Heart left ventricle (tissue), 16 donors: ENCODE results near the gene NUMB. TPM values are rescaled to one million over a fixed set of nuclear protein-coding genes. Genes with fewer than 3 reads are reported as not detected.

ENCODE experiments used
- ATAC-seq, 4 donors: fragments of 200-7000 bp; cut with Tn5 transposase; one replicate each; pipeline ENCODE4 v1.9.1; 2020 to 2022; ENCODE audit warnings: moderate library complexity in 4 of 4, mild to moderate bottlenecking in 3 of 4, moderate number of reproducible peaks in 1 of 4
- DNase-seq, 5 donors: peaks; one replicate each; pipeline ENCODE4 v3.0.0-alpha.2; 2020
- H3K27ac ChIP-seq, 12 donors: fragments of 200-600 bp; sonication (generic) in 4 of 12; one replicate each; pipeline versions ENCODE4 v1.5.0 to v1.8.0; 2016 to 2022; ENCODE audit warnings: mild to moderate bottlenecking in 2 of 12
- H3K27me3 ChIP-seq, 9 donors: fragments of 200-600 bp; sonication (generic) in 2 of 9; one replicate each; pipeline versions ENCODE4 v1.5.1 to v1.8.0; 2016 to 2022; ENCODE audit warnings: mild to moderate bottlenecking in 3 of 9
- H3K36me3 ChIP-seq, 9 donors: fragments of 200-600 bp; sonication (generic) in 2 of 9; one replicate each; pipeline versions ENCODE4 v1.5.0 to v1.8.0; 2018 to 2022; ENCODE audit warnings: mild to moderate bottlenecking in 2 of 9
- H3K4me1 ChIP-seq, 12 donors: fragments of 200-600 bp; sonication (generic) in 4 of 12; one replicate each; pipeline versions ENCODE4 v1.5.0 to v1.8.0; 2016 to 2022; ENCODE audit warnings: mild to moderate bottlenecking in 3 of 12
- H3K4me3 ChIP-seq, 12 donors: fragments of 200-600 bp; sonication (generic) in 4 of 12; one replicate each; pipeline versions ENCODE4 v1.5.0 to v1.8.0; 2017 to 2022; ENCODE audit warnings: mild to moderate bottlenecking in 9 of 12, moderate library complexity in 4 of 12
- H3K9me3 ChIP-seq, 12 donors: fragments of 200-600 bp; sonication (generic) in 4 of 12; one replicate each; pipeline versions ENCODE4 v1.5.0 to v1.8.0; 2016 to 2022; ENCODE audit warnings: mild to moderate bottlenecking in 1 of 12
- POLR2A ChIP-seq, 2 donors: fragments of 450-650 bp; IDR thresholded peaks; one replicate each; pipeline ENCODE4 v1.6.1; 2017; ENCODE audit warnings: antibody characterized with exemption in 2 of 2, mild to moderate bottlenecking in 2 of 2, moderate library complexity in 2 of 2
- WGBS, 4 donors: extraction: QIAGEN DNeasy Blood & Tissue Kit in 2 of 4; methylation state at CpG; one replicate each; pipeline versions ENCODE4 v1.1.5 to v1.1.7; 2013 to 2018; 5-methylcytosine and 5-hydroxymethylcytosine counted together
- intact Hi-C, 10 donors: fragments of 100-400 bp; cut with DNase I; formaldehyde crosslinking; loops; one replicate each; pipeline versions ENCODE4 v1.11.1 to v1.14.2; 2022
- polyA plus RNA-seq, 2 donors: library from polyadenylated mRNA; stranded (reverse); fragments of 200-250 nt; gene quantifications; one replicate each; pipeline ENCODE4 v1.2.3, GENCODE V29; 2013
- total RNA-seq, 9 donors: library from RNA; depleted of rRNA in 2 of 9; stranded (reverse); fragments of >200 nt in 2 of 9; fragmentation: NEBNext Ultra II Directional in 3 of 9; extraction: Animal tissue kit (Norgen Biotek cat#: 25700) in 3 of 9; gene quantifications; one replicate each; pipeline versions ENCODE4 v1.1.0 to v1.2.4, GENCODE V29; 2016 to 2023
- TF ChIP-seq, protein P1 (sequence below), 12 donors: fragments of 200-600 bp; sonication (generic) in 4 of 12; IDR thresholded peaks; one replicate each; pipeline versions ENCODE4 v1.5.0 to v1.8.0; 2018 to 2022; ENCODE audit warnings: antibody characterized with exemption in 12 of 12, mild to moderate bottlenecking in 5 of 12
- donor health status: ischemic (EF 13 %, LVEDD 7.1; RV severe dilation, severe dysfunction).
- donor health status: healthy with polysubstance abuse.
- donor health status: DM: no; HTN: yes; CAD: no.
- donor health status: DM: no; HTN: no; CAD: no.
- donor health status: ischemic (EF 25% LVEDD 6.9; RV normal size, moderate dysfunction).
- donor health status: ischemic (EF 25% LVEDD 5.7; RV mildly dilated, moderate dysfunction).
- donor health status: healthy.
- donor health status: DM: yes; HTN: yes; CAD: no.
- donor health status: ischemic (EF 35%, LVEDD 5.7; RV mildly dilated, moderate dysfunction).
- donor health status: nonischemic (EF 11% LVEDD 7.7; RV severe dilation, severe dysfunction).
- donor health status: DM: yes; HTN: yes; CAD: no.
- donor health status: PGD.
- donor health status: ischemic (EF 29% LVEDD 5.4; RV normal size, mild dysfunction).
- donor health status: nonischemic (EF 23%, LVEDD 6.1; RV moderate dilation, normal function).

The NUMB gene
- total and polyA plus RNA-seq, 11 donors, result 18.2 to 59.1 (median 34.9) TPM

- no peak overlapping the region for H3K27ac ChIP-seq
- H3K4me3 ChIP-seq, result no peak overlapping the region
- H3K9me3 ChIP-seq, result no peaks in the 10 kb centered on the region
- no peaks in the 10 kb centered on the region for H3K27me3 ChIP-seq
- ATAC-seq, result no peak
- no peak for DNase-seq
- peaks cover 0 to 15% (median 10%) of the 10 kb centered on the region in 12 donors for H3K4me1 ChIP-seq
- 94 to 100% (median 98%) methylated on average over 3 of the region's 3 CpGs for WGBS, 4 donors
- peaks cover 0 to 7% (median 0%) of the 10 kb centered on the region in 9 donors for H3K36me3 ChIP-seq
- TF ChIP-seq, protein P1, sequence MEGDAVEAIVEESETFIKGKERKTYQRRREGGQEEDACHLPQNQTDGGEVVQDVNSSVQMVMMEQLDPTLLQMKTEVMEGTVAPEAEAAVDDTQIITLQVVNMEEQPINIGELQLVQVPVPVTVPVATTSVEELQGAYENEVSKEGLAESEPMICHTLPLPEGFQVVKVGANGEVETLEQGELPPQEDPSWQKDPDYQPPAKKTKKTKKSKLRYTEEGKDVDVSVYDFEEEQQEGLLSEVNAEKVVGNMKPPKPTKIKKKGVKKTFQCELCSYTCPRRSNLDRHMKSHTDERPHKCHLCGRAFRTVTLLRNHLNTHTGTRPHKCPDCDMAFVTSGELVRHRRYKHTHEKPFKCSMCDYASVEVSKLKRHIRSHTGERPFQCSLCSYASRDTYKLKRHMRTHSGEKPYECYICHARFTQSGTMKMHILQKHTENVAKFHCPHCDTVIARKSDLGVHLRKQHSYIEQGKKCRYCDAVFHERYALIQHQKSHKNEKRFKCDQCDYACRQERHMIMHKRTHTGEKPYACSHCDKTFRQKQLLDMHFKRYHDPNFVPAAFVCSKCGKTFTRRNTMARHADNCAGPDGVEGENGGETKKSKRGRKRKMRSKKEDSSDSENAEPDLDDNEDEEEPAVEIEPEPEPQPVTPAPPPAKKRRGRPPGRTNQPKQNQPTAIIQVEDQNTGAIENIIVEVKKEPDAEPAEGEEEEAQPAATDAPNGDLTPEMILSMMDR (IDR thresholded peaks at IDR 0.05), result no peak
- TF ChIP-seq POLR2A (IDR thresholded peaks at IDR 0.05), result no peak
- intact Hi-C loops, result no loop called here
Measured at GRCh38 chr14:73265721-73266046, 192.7 kb downstream of the NUMB start.

- H3K4me3 ChIP-seq, result no peak overlapping the region
- DNase-seq (no peak), ATAC-seq (no peak)
- no peaks in the 10 kb centered on the region for H3K9me3 ChIP-seq
- 83 to 90% (median 88%) methylated on average over 17 to 18 of the region's 18 CpGs for WGBS, 4 donors
- intact Hi-C loops, result no loop called here
- H3K4me1 ChIP-seq, result peaks cover 0 to 12% (median 8%) of the 10 kb centered on the region in 12 donors
- H3K27me3 ChIP-seq, result no peaks in the 10 kb centered on the region
- no peak for TF ChIP-seq POLR2A (IDR thresholded peaks at IDR 0.05)
- H3K27ac ChIP-seq, result no peak overlapping the region
- H3K36me3 ChIP-seq, result peaks cover 0 to 7% (median 0%) of the 10 kb centered on the region in 9 donors
Measured at GRCh38 chr14:73264885-73265720, 193.2 kb downstream of the NUMB start.

GRCh38 chr14:73264080-73264884 lies 194.1 kb downstream of the NUMB start:
- WGBS, 4 donors, result 84 to 90% (median 88%) methylated on average over 16 to 23 of the region's 23 CpGs
- ATAC-seq, result no peak
- intact Hi-C loops, result no loop called here

DNA sequence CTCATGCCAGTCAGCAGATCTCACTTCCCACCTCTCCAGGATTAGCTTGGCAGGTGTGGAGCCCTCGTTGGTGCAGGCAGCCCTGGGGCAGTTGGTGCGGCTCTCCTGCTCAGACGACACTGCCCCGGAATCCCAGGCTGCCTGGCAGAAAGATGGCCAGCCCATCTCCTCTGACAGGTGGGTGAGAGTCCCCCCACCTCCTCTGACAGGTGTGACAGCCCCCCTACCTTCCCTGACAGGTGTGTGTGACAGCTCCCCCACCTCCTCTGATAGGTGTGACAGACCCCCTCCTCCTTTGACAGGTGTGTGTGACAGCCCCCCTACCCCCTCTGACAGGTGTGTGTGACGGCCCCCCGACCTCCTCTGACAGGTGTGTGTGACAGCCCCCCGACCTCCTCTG lies 194.7 kb downstream of the NUMB start:
- H3K4me1 ChIP-seq, result no peaks in the 10 kb centered on the region
- intact Hi-C loops, result no loop called here
- no peak overlapping the region for H3K27ac ChIP-seq
- 79 to 89% (median 82%) methylated on average over 6 to 7 of the region's 7 CpGs for WGBS, 4 donors
- no peak for ATAC-seq
- peaks cover 0 to 7% (median 0%) of the 10 kb centered on the region in 9 donors for H3K36me3 ChIP-seq
- no peak overlapping the region for H3K4me3 ChIP-seq
- DNase-seq, result no peak
- TF ChIP-seq, protein P1 (IDR thresholded peaks at IDR 0.05), result no peak
- TF ChIP-seq POLR2A (IDR thresholded peaks at IDR 0.05), result no peak
- H3K27me3 ChIP-seq, result no peaks in the 10 kb centered on the region
- H3K9me3 ChIP-seq, result no peaks in the 10 kb centered on the region

More at GRCh38 chr14:73264080-73264884, 194.1 kb downstream of the NUMB start:
- peaks cover 0 to 7% (median 0%) of the 10 kb centered on the region in 9 donors for H3K36me3 ChIP-seq
- H3K27ac ChIP-seq, result no peak overlapping the region
- DNase-seq, result peak in 1 of 5 donors; percentile 61
- peaks cover 0 to 3% (median under 1%) of the 10 kb centered on the region in 12 donors for H3K4me1 ChIP-seq
- H3K27me3 ChIP-seq, result no peaks in the 10 kb centered on the region
- H3K9me3 ChIP-seq, result no peaks in the 10 kb centered on the region
- TF ChIP-seq, protein P1 (IDR thresholded peaks at IDR 0.05), result no peak
- no peak for TF ChIP-seq POLR2A (IDR thresholded peaks at IDR 0.05)
- no peak overlapping the region for H3K4me3 ChIP-seq
